ENCODE data around the gene EDC3.
"Not testable (repeated sequence)": the region's sequence is repeated elsewhere in the genome, so short reads cannot be mapped to it uniquely, and the experiment has no call there.

Gene EDC3

GRCh38 chr15:74674161-74674560 lies 21.7 kb downstream of the EDC3 start:
- H3K36me3 ChIP-seq (ENCODE audit: control insufficient read depth in 5 of 5, insufficient read depth in 5 of 5, low read length in 5 of 5): peaks cover 12 to 34% (median 26%) of the 10 kb centered on the region in 5 donors
- H3K4me3 ChIP-seq (ENCODE audit: low read depth in 1 of 5, low read length in 5 of 5): no peak overlapping the region
- peaks cover 0 to 10% (median 0%) of the 10 kb centered on the region in 5 donors for H3K4me1 ChIP-seq (ENCODE audit: control insufficient read depth in 5 of 5, insufficient read depth in 5 of 5, low read length in 5 of 5)
- no peak overlapping the region for H3K9ac ChIP-seq (ENCODE audit: low read length in 5 of 5)
- H3K27me3 ChIP-seq (ENCODE audit: control insufficient read depth in 5 of 5, insufficient read depth in 4 of 5, low read length in 5 of 5): no peaks in the 10 kb centered on the region
- H3K9me3 ChIP-seq (ENCODE audit: control insufficient read depth in 5 of 5, low read length in 5 of 5): no peaks in the 10 kb centered on the region
- peak overlapping the region; percentile 29 for H3K27ac ChIP-seq (ENCODE audit: low read depth, low read length)

DNA sequence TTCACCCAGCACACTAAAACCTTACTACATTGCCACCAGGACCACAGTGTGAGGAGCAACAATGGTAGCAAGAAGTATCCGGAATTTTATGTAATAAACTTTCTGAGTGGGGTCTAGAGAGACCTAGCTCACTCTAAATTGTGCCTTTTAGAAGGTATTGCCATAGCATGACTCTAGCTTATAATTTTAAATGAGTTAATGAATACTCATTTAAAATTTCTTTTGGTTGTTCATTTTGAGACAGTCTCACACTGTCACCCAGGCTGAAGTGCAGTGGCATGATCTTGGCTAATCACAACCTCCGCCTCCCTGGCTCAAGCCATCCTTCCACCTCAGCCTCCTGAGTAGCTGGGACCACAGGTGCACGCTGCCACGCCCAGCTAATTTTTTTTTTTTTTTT lies 26.2 kb downstream of the EDC3 start:
- H3K4me3 ChIP-seq (ENCODE audit: low read depth in 1 of 5, low read length in 5 of 5): no peak overlapping the region
- peaks cover 3 to 13% (median 7%) of the 10 kb centered on the region in 5 donors for H3K4me1 ChIP-seq (ENCODE audit: control insufficient read depth in 5 of 5, insufficient read depth in 5 of 5, low read length in 5 of 5)
- H3K9me3 ChIP-seq (ENCODE audit: control insufficient read depth in 5 of 5, low read length in 5 of 5): no peaks in the 10 kb centered on the region
- H3K27me3 ChIP-seq (ENCODE audit: control insufficient read depth in 5 of 5, insufficient read depth in 4 of 5, low read length in 5 of 5): no peaks in the 10 kb centered on the region
- peaks cover 19 to 31% (median 29%) of the 10 kb centered on the region in 5 donors for H3K36me3 ChIP-seq (ENCODE audit: control insufficient read depth in 5 of 5, insufficient read depth in 5 of 5, low read length in 5 of 5)
- no peak overlapping the region for H3K27ac ChIP-seq (ENCODE audit: low read depth, low read length)
- H3K9ac ChIP-seq (ENCODE audit: low read length in 5 of 5): no peak overlapping the region

DNA sequence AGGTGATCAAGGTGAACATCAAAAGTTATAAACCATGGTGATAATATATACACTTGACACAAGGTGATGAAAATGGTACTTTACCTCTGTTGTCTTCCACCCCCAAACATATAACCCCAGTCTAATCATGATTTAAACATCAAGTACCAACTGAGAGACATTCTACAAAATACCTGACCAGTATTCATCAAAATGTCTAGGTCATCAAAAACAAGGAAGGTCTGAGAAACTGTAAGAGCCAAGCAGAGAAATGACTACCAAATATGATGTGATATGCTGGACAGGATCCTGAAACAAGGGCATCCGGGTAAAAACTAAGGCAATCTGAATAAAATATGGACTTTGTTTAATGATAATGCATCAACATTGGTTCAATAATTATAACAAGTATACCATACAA lies 27.8 kb downstream of the EDC3 start:
- H3K27ac ChIP-seq (ENCODE audit: low read depth, low read length): no peak overlapping the region
- H3K36me3 ChIP-seq (ENCODE audit: control insufficient read depth in 5 of 5, insufficient read depth in 5 of 5, low read length in 5 of 5): peaks cover 17 to 25% (median 22%) of the 10 kb centered on the region in 5 donors
- no peak overlapping the region for H3K4me3 ChIP-seq (ENCODE audit: low read depth in 1 of 5, low read length in 5 of 5)
- no peak overlapping the region for H3K9ac ChIP-seq (ENCODE audit: low read length in 5 of 5)
- peaks cover 11 to 23% (median 21%) of the 10 kb centered on the region in 5 donors for H3K4me1 ChIP-seq (ENCODE audit: control insufficient read depth in 5 of 5, insufficient read depth in 5 of 5, low read length in 5 of 5)
- no peaks in the 10 kb centered on the region for H3K9me3 ChIP-seq (ENCODE audit: control insufficient read depth in 5 of 5, low read length in 5 of 5)
- no peaks in the 10 kb centered on the region for H3K27me3 ChIP-seq (ENCODE audit: control insufficient read depth in 5 of 5, insufficient read depth in 4 of 5, low read length in 5 of 5)

DNA sequence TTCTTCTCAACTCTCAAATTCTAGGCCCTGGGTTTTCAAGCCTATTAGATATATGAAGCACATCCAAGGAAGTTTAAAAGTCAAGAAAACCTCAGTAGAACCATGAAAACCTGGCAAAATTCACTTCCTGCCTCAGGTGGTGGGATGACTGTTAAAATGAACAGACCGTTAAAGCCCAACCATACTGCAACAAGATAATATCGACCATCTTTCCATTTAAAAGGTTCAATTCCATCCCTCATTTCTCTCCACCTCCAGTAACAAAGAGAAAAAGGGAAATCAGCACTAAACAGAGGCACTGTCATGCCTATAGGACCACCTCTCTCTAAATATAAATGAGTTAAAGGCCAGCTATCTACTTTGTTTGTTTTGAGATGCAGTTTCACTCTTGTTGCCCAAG lies 31.2 kb downstream of the EDC3 start:
- H3K36me3 ChIP-seq (ENCODE audit: control insufficient read depth in 5 of 5, insufficient read depth in 5 of 5, low read length in 5 of 5): peaks cover 0 to 14% (median 0%) of the 10 kb centered on the region in 5 donors
- peak overlapping the region; percentile 58 for H3K27ac ChIP-seq (ENCODE audit: low read depth, low read length)
- H3K4me3 ChIP-seq (ENCODE audit: low read depth in 1 of 5, low read length in 5 of 5): no peak overlapping the region
- peaks cover 11 to 24% (median 21%) of the 10 kb centered on the region in 5 donors for H3K4me1 ChIP-seq (ENCODE audit: control insufficient read depth in 5 of 5, insufficient read depth in 5 of 5, low read length in 5 of 5)
- peak overlapping the region in 3 of 5 donors; percentile 1 to 25 (median 7) for H3K9ac ChIP-seq (ENCODE audit: low read length in 5 of 5)
- no peaks in the 10 kb centered on the region for H3K9me3 ChIP-seq (ENCODE audit: control insufficient read depth in 5 of 5, low read length in 5 of 5)
- no peaks in the 10 kb centered on the region for H3K27me3 ChIP-seq (ENCODE audit: control insufficient read depth in 5 of 5, insufficient read depth in 4 of 5, low read length in 5 of 5)

- Histone ChIP-seq H3K9ac (ENCODE audit: low read length in 5 of 5) (peak overlapping the region in 2 of 5 donors; percentile 7 to 12), H3K4me3 (ENCODE audit: low read depth in 1 of 5, low read length in 5 of 5) (no peak overlapping the region), H3K4me1 (ENCODE audit: control insufficient read depth in 5 of 5, insufficient read depth in 5 of 5, low read length in 5 of 5) (peaks cover 11 to 24% (median 21%) of the 10 kb centered on the region in 5 donors), H3K36me3 (ENCODE audit: control insufficient read depth in 5 of 5, insufficient read depth in 5 of 5, low read length in 5 of 5) (peaks cover 0 to 14% (median 0%) of the 10 kb centered on the region in 5 donors), H3K9me3 (ENCODE audit: control insufficient read depth in 5 of 5, low read length in 5 of 5) (no peaks in the 10 kb centered on the region), H3K27me3 (ENCODE audit: control insufficient read depth in 5 of 5, insufficient read depth in 4 of 5, low read length in 5 of 5) (no peaks in the 10 kb centered on the region), H3K27ac (ENCODE audit: low read depth, low read length) (peak overlapping the region; percentile 58)
Observed at GRCh38 chr15:74664028-74664616, 31.7 kb downstream of the EDC3 start.

- Histone ChIP-seq H3K4me3 (ENCODE audit: low read depth in 1 of 5, low read length in 5 of 5) (no peak overlapping the region), H3K4me1 (ENCODE audit: control insufficient read depth in 5 of 5, insufficient read depth in 5 of 5, low read length in 5 of 5) (peaks cover 11 to 24% (median 21%) of the 10 kb centered on the region in 5 donors), H3K27me3 (ENCODE audit: control insufficient read depth in 5 of 5, insufficient read depth in 4 of 5, low read length in 5 of 5) (no peaks in the 10 kb centered on the region), H3K9ac (ENCODE audit: low read length in 5 of 5) (peak overlapping the region in 2 of 5 donors; percentile 12 to 20), H3K36me3 (ENCODE audit: control insufficient read depth in 5 of 5, insufficient read depth in 5 of 5, low read length in 5 of 5) (peaks cover 0 to 14% (median 0%) of the 10 kb centered on the region in 5 donors), H3K27ac (ENCODE audit: low read depth, low read length) (peak overlapping the region; percentile 13), H3K9me3 (ENCODE audit: control insufficient read depth in 5 of 5, low read length in 5 of 5) (no peaks in the 10 kb centered on the region)
Observed at GRCh38 chr15:74663303-74664027, 32.4 kb downstream of the EDC3 start.

DNA sequence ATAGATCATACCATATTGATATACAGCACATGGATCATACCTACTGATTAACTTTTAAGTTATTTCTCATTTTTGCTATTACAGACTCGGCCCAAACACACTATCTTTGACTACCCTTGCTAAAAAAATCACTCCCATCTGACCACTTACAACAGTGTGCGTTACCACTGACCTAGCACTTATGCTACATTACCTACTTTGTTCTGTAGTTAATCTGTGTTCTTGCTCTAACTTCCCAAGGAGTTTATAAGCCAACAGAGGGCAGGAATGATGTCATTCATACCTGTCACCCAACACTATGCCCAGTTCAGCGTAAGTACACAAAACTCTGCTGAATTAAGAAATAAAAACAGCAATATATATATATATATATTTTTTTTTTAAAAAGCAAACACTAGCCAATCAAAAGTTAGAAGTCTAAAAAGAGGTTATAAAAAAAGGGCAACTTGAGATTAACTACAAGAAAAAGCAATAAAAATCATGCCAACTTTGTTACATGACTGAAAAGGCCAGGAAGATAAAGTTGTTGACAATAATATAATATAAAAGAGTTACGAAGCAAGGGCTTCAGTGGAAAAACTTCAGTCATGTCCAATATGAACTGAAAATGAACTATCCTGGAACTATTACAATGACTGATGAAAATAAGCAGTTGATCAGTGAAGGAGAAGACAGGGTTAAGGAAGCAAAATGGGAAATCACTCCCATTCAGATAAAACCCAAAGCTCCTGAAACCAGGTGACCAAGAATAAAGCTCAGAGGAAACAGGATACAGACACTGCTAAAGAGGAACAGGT lies 33.6 kb downstream of the EDC3 start:
- Histone ChIP-seq H3K4me3 (ENCODE audit: low read depth in 1 of 5, low read length in 5 of 5) (no peak overlapping the region), H3K9ac (ENCODE audit: low read length in 5 of 5) (peak overlapping the region in 1 of 5 donors; percentile 15), H3K4me1 (ENCODE audit: control insufficient read depth in 5 of 5, insufficient read depth in 5 of 5, low read length in 5 of 5) (peaks cover 11 to 25% (median 21%) of the 10 kb centered on the region in 5 donors), H3K36me3 (ENCODE audit: control insufficient read depth in 5 of 5, insufficient read depth in 5 of 5, low read length in 5 of 5) (peaks cover 0 to 5% (median 0%) of the 10 kb centered on the region in 5 donors), H3K9me3 (ENCODE audit: control insufficient read depth in 5 of 5, low read length in 5 of 5) (no peaks in the 10 kb centered on the region), H3K27me3 (ENCODE audit: control insufficient read depth in 5 of 5, insufficient read depth in 4 of 5, low read length in 5 of 5) (no peaks in the 10 kb centered on the region), H3K27ac (ENCODE audit: low read depth, low read length) (peak overlapping the region; percentile 16)

DNA sequence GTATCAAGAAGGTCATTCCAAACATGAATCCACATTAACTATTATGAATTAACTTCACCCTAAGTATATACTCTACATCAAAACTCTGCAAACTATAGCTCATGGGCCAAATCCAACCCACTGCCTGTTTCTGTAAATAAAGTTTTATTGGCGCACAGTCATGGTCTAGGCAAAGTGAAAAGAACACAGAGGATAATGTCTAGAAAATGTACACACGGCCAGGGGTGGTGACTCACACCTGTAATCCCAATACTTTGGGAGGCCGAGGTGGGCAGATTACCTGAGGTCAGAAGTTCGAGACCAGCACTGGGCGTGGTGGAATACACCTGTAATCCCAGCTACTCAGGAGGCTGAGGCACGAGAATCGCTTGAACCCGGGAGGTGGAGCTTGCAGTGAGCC lies 34.5 kb downstream of the EDC3 start:
- H3K27ac ChIP-seq (ENCODE audit: low read depth, low read length); H3K4me3 ChIP-seq (ENCODE audit: low read depth in 1 of 5, low read length in 5 of 5); H3K36me3 ChIP-seq (ENCODE audit: control insufficient read depth in 5 of 5, insufficient read depth in 5 of 5, low read length in 5 of 5); H3K9me3 ChIP-seq (ENCODE audit: control insufficient read depth in 5 of 5, low read length in 5 of 5); H3K27me3 ChIP-seq (ENCODE audit: control insufficient read depth in 5 of 5, insufficient read depth in 4 of 5, low read length in 5 of 5); H3K9ac ChIP-seq (ENCODE audit: low read length in 5 of 5): not testable (repeated sequence)
- H3K4me1 ChIP-seq (ENCODE audit: control insufficient read depth in 5 of 5, insufficient read depth in 5 of 5, low read length in 5 of 5): peaks cover 14 to 32% (median 28%) of the 10 kb centered on the region in 5 donors

DNA sequence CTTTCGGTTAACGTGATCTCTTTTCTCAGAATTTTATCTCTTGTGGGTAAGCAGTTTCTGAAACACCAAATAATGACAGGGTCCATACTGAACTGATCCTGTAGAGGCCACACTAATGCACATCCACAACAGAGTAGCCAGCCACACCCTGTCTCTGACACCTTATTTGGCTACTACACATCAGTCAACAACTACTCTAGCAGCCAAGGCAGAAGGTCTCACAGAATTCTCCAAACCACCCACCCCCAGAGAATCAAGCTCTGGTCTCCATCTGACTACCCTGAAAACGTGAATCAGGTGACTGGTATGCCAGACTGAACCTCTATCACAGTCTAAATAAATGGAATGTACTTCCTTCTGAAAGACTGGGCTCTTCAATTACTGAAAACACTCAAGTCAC lies 38.0 kb downstream of the EDC3 start:
- no peaks in the 10 kb centered on the region for H3K9me3 ChIP-seq (ENCODE audit: control insufficient read depth in 5 of 5, low read length in 5 of 5)
- H3K9ac ChIP-seq (ENCODE audit: low read length in 5 of 5): peak overlapping the region in 1 of 5 donors; percentile 15
- peaks cover 7 to 43% (median 27%) of the 10 kb centered on the region in 5 donors for H3K4me1 ChIP-seq (ENCODE audit: control insufficient read depth in 5 of 5, insufficient read depth in 5 of 5, low read length in 5 of 5)
- peaks cover 0 to 9% (median 0%) of the 10 kb centered on the region in 5 donors for H3K36me3 ChIP-seq (ENCODE audit: control insufficient read depth in 5 of 5, insufficient read depth in 5 of 5, low read length in 5 of 5)
- H3K27ac ChIP-seq (ENCODE audit: low read depth, low read length): no peak overlapping the region
- H3K27me3 ChIP-seq (ENCODE audit: control insufficient read depth in 5 of 5, insufficient read depth in 4 of 5, low read length in 5 of 5): no peaks in the 10 kb centered on the region
- H3K4me3 ChIP-seq (ENCODE audit: low read depth in 1 of 5, low read length in 5 of 5): no peak overlapping the region
